Right atrium auricular region (tissue), 2 donors: ENCODE data around the gene TMEM213. TPM values are rescaled to one million over a fixed set of nuclear protein-coding genes. Genes with fewer than 3 reads are reported as not detected.

Source experiments
- DNase-seq: peaks from one replicate; pipeline ENCODE4 v3.0.0-alpha.2; 2019; ENCODE audit warnings: low spot score
- H3K27ac ChIP-seq, 2 donors: fragments of 200-600 bp; sonication (generic); 1 replicate in 1 of 2; 2 replicates in 1 of 2; pipeline ENCODE4 v1.5.1; 2016 to 2019
- H3K27me3 ChIP-seq, 2 donors: fragments of 200-600 bp; sonication (generic); one replicate each; pipeline versions ENCODE4 v1.5.1 to v1.6.0; 2017 to 2019
- H3K36me3 ChIP-seq: fragments of 200-600 bp; sonication (generic); one replicate; pipeline ENCODE4 v1.5.1; 2016
- H3K4me1 ChIP-seq, 2 donors: fragments of 200-600 bp; sonication (generic); one replicate each; pipeline versions ENCODE4 v1.5.1 to v1.6.0; 2017 to 2019
- H3K4me3 ChIP-seq, 2 donors: fragments of 200-600 bp; sonication (generic); 1 replicate in 1 of 2; 2 replicates in 1 of 2; pipeline ENCODE4 v1.5.1; 2017 to 2019; ENCODE audit warnings: mild to moderate bottlenecking in 1 of 2, moderate library complexity in 1 of 2
- H3K9me3 ChIP-seq, 2 donors: fragments of 200-600 bp; sonication (generic); one replicate each; pipeline ENCODE4 v1.5.1; 2019
- CTCF ChIP-seq, 2 donors: fragments of 200-600 bp; sonication (generic); IDR thresholded peaks; one replicate each; pipeline ENCODE4 v1.5.1; 2019; ENCODE audit warnings: antibody characterized with exemption in 2 of 2
- total RNA-seq, 2 donors: library from RNA; depleted of rRNA; stranded (reverse); fragments of >200 nt; gene quantifications; one replicate each; pipeline ENCODE4 v1.1.0, GENCODE V29; 2016

TMEM213 gene
- total RNA-seq, 2 donors from 2014 or later, result not detected

- no peaks in the 10 kb centered on the region for H3K27me3 ChIP-seq
- H3K36me3 ChIP-seq, result no peaks in the 10 kb centered on the region
- no peaks in the 10 kb centered on the region for H3K4me1 ChIP-seq
- DNase-seq, result no peak
- TF ChIP-seq CTCF (IDR thresholded peaks at IDR 0.05), result no peak
- H3K4me3 ChIP-seq, result no peak overlapping the region
- H3K9me3 ChIP-seq, result no peaks in the 10 kb centered on the region
- no peak overlapping the region for H3K27ac ChIP-seq
These were observed 74.8 kb downstream of the TMEM213 start for GRCh38 chr7:138872576-138872975.

GRCh38 chr7:138873220-138873892 lies 75.6 kb downstream of the TMEM213 start:
- no peaks in the 10 kb centered on the region for H3K4me1 ChIP-seq
- H3K36me3 ChIP-seq, result no peaks in the 10 kb centered on the region
- no peak for TF ChIP-seq CTCF (IDR thresholded peaks at IDR 0.05)
- DNase-seq, result no peak
- no peaks in the 10 kb centered on the region for H3K27me3 ChIP-seq
- H3K27ac ChIP-seq, result no peak overlapping the region
- no peak overlapping the region for H3K4me3 ChIP-seq
- H3K9me3 ChIP-seq, result no peaks in the 10 kb centered on the region

- DNase-seq, result no peak
- Histone ChIP-seq H3K4me1 (no peaks in the 10 kb centered on the region), H3K36me3 (no peaks in the 10 kb centered on the region), H3K4me3 (no peak overlapping the region), H3K9me3 (no peaks in the 10 kb centered on the region), H3K27ac (no peak overlapping the region), H3K27me3 (no peaks in the 10 kb centered on the region)
- no peak for TF ChIP-seq CTCF (IDR thresholded peaks at IDR 0.05)
These were observed 78.0 kb downstream of the TMEM213 start for GRCh38 chr7:138875794-138876193.

- Histone ChIP-seq H3K4me3 (no peak overlapping the region), H3K9me3 (no peaks in the 10 kb centered on the region), H3K36me3 (no peaks in the 10 kb centered on the region), H3K4me1 (no peaks in the 10 kb centered on the region), H3K27me3 (no peaks in the 10 kb centered on the region), H3K27ac (no peak overlapping the region)
- no peak for DNase-seq
- TF ChIP-seq CTCF (IDR thresholded peaks at IDR 0.05), result no peak
These were observed 78.5 kb downstream of the TMEM213 start for GRCh38 chr7:138876326-138876725.

GRCh38 chr7:138878051-138878450 lies 80.3 kb downstream of the TMEM213 start:
- Histone ChIP-seq H3K4me3 (no peak overlapping the region), H3K27ac (no peak overlapping the region), H3K27me3 (no peaks in the 10 kb centered on the region), H3K9me3 (no peaks in the 10 kb centered on the region), H3K4me1 (no peaks in the 10 kb centered on the region), H3K36me3 (no peaks in the 10 kb centered on the region)
- DNase-seq, result no peak
- TF ChIP-seq CTCF (IDR thresholded peaks at IDR 0.05), result no peak

- H3K4me1 ChIP-seq, result no peaks in the 10 kb centered on the region
- H3K27ac ChIP-seq, result no peak overlapping the region
- no peak for DNase-seq
- no peak overlapping the region for H3K4me3 ChIP-seq
- no peaks in the 10 kb centered on the region for H3K9me3 ChIP-seq
- no peaks in the 10 kb centered on the region for H3K27me3 ChIP-seq
- TF ChIP-seq CTCF (IDR thresholded peaks at IDR 0.05), result no peak
- no peaks in the 10 kb centered on the region for H3K36me3 ChIP-seq
These were observed 81.1 kb downstream of the TMEM213 start for GRCh38 chr7:138878856-138879255.
